Transverse colon (tissue), 4 donors: ENCODE results near the gene ARHGEF7. TPM values are rescaled to one million over a fixed set of nuclear protein-coding genes. Genes with fewer than 3 reads are reported as not detected.

Experiments
- DNase-seq: peaks from one replicate; pipeline ENCODE4 v3.0.0-alpha.2; 2019
- H3K27ac ChIP-seq, 4 donors: fragments of 200-600 bp; sonication (generic); 2 replicates each; pipeline ENCODE4 v1.5.1; 2016 to 2018; ENCODE audit warnings: inconsistent platforms in 4 of 4
- H3K27me3 ChIP-seq: fragments of 200-600 bp; sonication (generic); 2 replicates; pipeline ENCODE4 v1.5.1; 2017; ENCODE audit warnings: inconsistent platforms
- H3K36me3 ChIP-seq, 4 donors: fragments of 200-600 bp; sonication (generic); 2 replicates each; pipeline ENCODE4 v1.5.1; 2017 to 2019; ENCODE audit warnings: inconsistent platforms in 4 of 4
- H3K4me1 ChIP-seq, 4 donors: fragments of 200-600 bp; sonication (generic); 2 replicates each; pipeline ENCODE4 v1.5.1; 2017 to 2020; ENCODE audit warnings: inconsistent platforms in 4 of 4
- H3K4me3 ChIP-seq, 4 donors: fragments of 200-600 bp; sonication (generic); 1 replicate in 1 of 4; 2 replicates in 3 of 4; pipeline versions ENCODE4 v1.5.1 to v1.6.1; 2017 to 2019; ENCODE audit warnings: inconsistent platforms in 4 of 4
- H3K9me3 ChIP-seq, 2 donors: fragments of 200-600 bp; sonication (generic); 2 replicates each; pipeline ENCODE4 v1.5.1; 2017 to 2019; ENCODE audit warnings: inconsistent platforms in 2 of 2
- CTCF ChIP-seq, 5 experiments: fragments of 200-600 bp in 3 of 5; fragments of 450-650 bp in 2 of 5; sonication (generic) in 3 of 5; IDR thresholded peaks; 1 replicate in 2 of 5; 2 replicates in 3 of 5; pipeline ENCODE4 v1.5.1; 2016 to 2017; ENCODE audit warnings: antibody characterized with exemption in 5 of 5, inconsistent platforms in 3 of 5, mild to moderate bottlenecking in 2 of 5, moderate library complexity in 1 of 5
- EP300 ChIP-seq: sonication (generic); formaldehyde crosslinking; IDR thresholded peaks from one replicate; pipeline ENCODE4 v1.6.1; 2017; ENCODE audit warnings: antibody characterized with exemption, low read depth
- POLR2A ChIP-seq: fragments of 450-650 bp; IDR thresholded peaks from one replicate; pipeline ENCODE4 v1.6.1; 2016; ENCODE audit warnings: antibody characterized with exemption, mild to moderate bottlenecking, moderate library complexity
- POLR2AphosphoS5 ChIP-seq, 3 donors: sonication (generic); formaldehyde crosslinking; IDR thresholded peaks; one replicate each; pipeline ENCODE4 v1.6.1; 2016; ENCODE audit warnings: antibody characterized with exemption in 3 of 3
- WGBS, 2 donors: methylation state at CpG; one replicate each; pipeline ENCODE4 v1.1.5; 2018; ENCODE audit warnings: low coverage in 1 of 2; 5-methylcytosine and 5-hydroxymethylcytosine counted together
- in situ Hi-C, 4 donors: fragments of 200-750 bp; cut with MboI; loops; one replicate each; pipeline versions ENCODE4 v1.15.0 to v1.15.1; 2017; ENCODE audit warnings: low sequenced_read_pairs in 3 of 4, low pct_ligation_motif_present in 1 of 4, low pct_unique_long_range_greater_than_20kb in 1 of 4
- intact Hi-C: fragments of 100-400 bp; cut with DNase I; formaldehyde crosslinking; loops from one replicate; pipeline ENCODE4 v1.15.1; 2023; ENCODE audit warnings: low total_unique reads
- total RNA-seq, 4 donors: library from RNA; depleted of rRNA; stranded (reverse); fragments of >200 nt; gene quantifications; one replicate each; pipeline ENCODE4 v1.1.0, GENCODE V29; 2016

ARHGEF7 gene
- total RNA-seq, 4 donors from 2014 or later: 62.3 to 104 (median 75.6) TPM

- H3K4me1 ChIP-seq: peaks cover 15 to 30% (median 20%) of the 10 kb centered on the region in 4 donors
- H3K27ac ChIP-seq: peak overlapping the region; percentile 97 to 99 (median 99)
- intact Hi-C loops (loop anchor here (10.0 kb wide), 2 partner anchors 61 to 239 kb away; partner anchors contain the start of gene ANKRD10), in situ Hi-C loops (loop anchor here in 2 of 4 donors (10.0 to 25.0 kb wide), 3 partner anchors 71 to 442 kb away; partner anchors contain the start of genes CARS2 (in 1 of the 2) and ING1 (in 1 of the 2))
- 1% methylated on average over 13 of the region's 31 CpGs; no CpG with 5 or more reads in 1 of the 2 donors for WGBS, 2 donors
- H3K36me3 ChIP-seq: no peaks in the 10 kb centered on the region
- H3K4me3 ChIP-seq: peak overlapping the region; percentile 67 to 95 (median 78)
- H3K9me3 ChIP-seq: no peaks in the 10 kb centered on the region
- no peaks in the 10 kb centered on the region for H3K27me3 ChIP-seq
- peak in 2 of 3 donors; percentile 13 to 14 for TF ChIP-seq POLR2AphosphoS5 (IDR thresholded peaks at IDR 0.05)
- TF ChIP-seq EP300: no peak
- TF ChIP-seq CTCF (IDR thresholded peaks at IDR 0.05): peak in 3 of 5 experiments; percentile 17 to 43 (median 22)
- no peak for TF ChIP-seq POLR2A
- peak; percentile 62 for DNase-seq
Measured at GRCh38 chr13:111153977-111154332, 38.8 kb downstream of the ARHGEF7 start.

GRCh38 chr13:111156421-111156820 lies 41.3 kb downstream of the ARHGEF7 start:
- Histone ChIP-seq H3K4me1 (peaks cover 15 to 30% (median 20%) of the 10 kb centered on the region in 4 donors), H3K36me3 (peaks cover 0 to 9% (median 0%) of the 10 kb centered on the region in 4 donors), H3K27ac (no peak overlapping the region), H3K27me3 (no peaks in the 10 kb centered on the region), H3K9me3 (no peaks in the 10 kb centered on the region), H3K4me3 (no peak overlapping the region)
- in situ Hi-C loops (loop anchor here in 2 of 4 donors (10.0 to 25.0 kb wide), 3 partner anchors 68 to 444 kb away; partner anchors contain the start of genes CARS2 (in 1 of the 2) and ING1 (in 1 of the 2)), intact Hi-C loops (loop anchor here (10.0 kb wide), 2 partner anchors 58 to 242 kb away; partner anchors contain the start of gene ANKRD10)
- TF ChIP-seq POLR2A (no peak), POLR2AphosphoS5 (IDR thresholded peaks at IDR 0.05) (no peak), CTCF (IDR thresholded peaks at IDR 0.05) (no peak), EP300 (no peak)
- DNase-seq: no peak
- WGBS, 2 donors: 88% methylated on average over 1 of the region's 1 CpG; no CpG with 5 or more reads in 1 of the 2 donors

- in situ Hi-C loops: loop anchor here in 2 of 4 donors (10.0 to 25.0 kb wide), 3 partner anchors 67 to 446 kb away; partner anchors contain the start of genes CARS2 (in 1 of the 2) and ING1 (in 1 of the 2)
- Histone ChIP-seq H3K9me3 (no peaks in the 10 kb centered on the region), H3K27me3 (no peaks in the 10 kb centered on the region), H3K4me3 (no peak overlapping the region), H3K27ac (no peak overlapping the region), H3K36me3 (peaks cover 0 to 9% (median 0%) of the 10 kb centered on the region in 4 donors), H3K4me1 (peaks cover 13 to 25% (median 15%) of the 10 kb centered on the region in 4 donors)
- no peak for DNase-seq
- intact Hi-C loops: loop anchor here (10.0 kb wide), 2 partner anchors 57 to 243 kb away; partner anchors contain the start of gene ANKRD10
- no peak for TF ChIP-seq POLR2AphosphoS5 (IDR thresholded peaks at IDR 0.05)
- no peak for TF ChIP-seq EP300
- no peak for TF ChIP-seq CTCF (IDR thresholded peaks at IDR 0.05)
- TF ChIP-seq POLR2A: no peak
Measured at GRCh38 chr13:111158136-111158805, 43.2 kb downstream of the ARHGEF7 start.
